Activated CD8-positive, alpha-beta memory T cell treated with anti-CD3 and anti-CD28 coated beads for 4 hours (primary cell): ENCODE results near the gene ZYG11B.
"Not testable (repeated sequence)": the region's sequence is repeated elsewhere in the genome, so short reads cannot be mapped to it uniquely, and the experiment has no call there.

Experiments
- DNase-seq, 2 donors: peaks; one replicate each; pipeline ENCODE4 v3.0.0-alpha.2; 2020; ENCODE audit warnings: low read depth in 2 of 2

ZYG11B gene

DNA sequence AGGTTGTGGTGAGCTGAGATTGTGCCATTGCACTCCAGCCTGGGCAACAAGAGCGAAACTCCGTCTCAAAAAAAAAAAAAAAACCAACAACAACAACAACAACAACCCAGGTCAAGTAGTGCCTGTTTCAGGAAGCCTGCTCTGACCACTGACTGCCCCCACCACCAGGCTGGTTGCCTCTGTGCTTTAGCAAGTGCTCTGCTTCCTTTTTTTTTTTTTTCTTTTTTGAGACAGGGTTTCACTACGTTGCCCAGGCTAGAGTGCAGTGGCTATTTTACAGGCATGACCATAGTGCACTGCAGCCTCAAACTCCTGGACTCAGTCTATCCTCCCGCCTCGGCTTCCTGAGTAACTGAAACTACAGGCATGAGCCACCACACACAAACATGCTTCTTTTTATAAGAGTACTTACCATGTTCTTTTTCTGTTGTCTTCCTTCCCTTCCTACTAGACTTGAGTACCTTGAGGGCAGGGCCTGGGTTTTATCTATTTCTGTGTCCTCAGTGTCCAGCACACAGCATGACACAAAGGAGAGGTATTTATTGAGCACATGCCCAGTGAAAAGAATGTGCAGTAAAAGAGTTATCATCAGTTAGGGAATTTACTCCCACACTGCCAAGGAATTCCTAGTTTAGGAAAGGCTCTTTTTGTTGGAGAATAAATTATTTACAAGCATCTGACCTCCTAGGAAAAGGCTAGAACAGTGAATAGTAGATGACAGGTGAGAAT lies 18.2 kb upstream of the ZYG11B start:
- DNase-seq = no peak

DNA sequence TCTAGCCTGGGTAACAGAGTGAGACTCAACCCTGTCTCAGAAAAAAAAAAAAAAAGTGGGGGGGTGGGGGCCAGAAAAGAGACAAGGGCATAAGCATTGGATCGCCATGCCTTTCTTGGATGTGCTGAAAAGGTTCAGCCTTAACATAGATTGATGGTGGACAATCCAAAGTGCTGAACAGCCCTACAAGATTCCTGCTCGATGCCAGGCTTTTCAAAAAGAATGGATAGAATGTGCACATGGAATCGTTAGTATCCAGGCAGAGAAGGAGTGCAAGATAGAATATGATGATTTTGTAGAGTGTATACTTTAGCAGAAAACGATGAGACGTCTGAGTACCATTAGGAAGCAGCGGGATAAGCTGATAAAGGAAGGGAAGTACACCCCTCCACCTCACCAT lies 17.2 kb upstream of the ZYG11B start:
- no peak for DNase-seq

DNA sequence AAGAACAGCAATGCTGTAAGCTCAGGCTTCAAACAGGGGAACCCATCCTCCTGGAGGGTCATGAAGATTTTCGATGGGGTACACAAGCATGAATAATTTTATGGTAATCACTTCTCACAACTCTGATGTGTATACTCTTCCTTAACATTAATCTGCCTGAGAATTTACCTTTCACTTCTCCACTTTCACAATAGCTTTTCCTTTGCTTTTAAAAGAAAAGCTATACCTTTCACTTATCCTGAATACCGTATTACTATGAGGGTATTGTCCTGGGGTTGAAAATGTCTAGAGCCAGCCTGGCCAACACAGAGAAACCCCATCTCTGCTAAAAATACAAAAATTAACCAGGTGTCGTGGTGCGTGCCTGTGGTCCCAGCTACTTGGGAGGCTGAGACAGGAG lies 12.7 kb upstream of the ZYG11B start:
- no peak for DNase-seq

DNA sequence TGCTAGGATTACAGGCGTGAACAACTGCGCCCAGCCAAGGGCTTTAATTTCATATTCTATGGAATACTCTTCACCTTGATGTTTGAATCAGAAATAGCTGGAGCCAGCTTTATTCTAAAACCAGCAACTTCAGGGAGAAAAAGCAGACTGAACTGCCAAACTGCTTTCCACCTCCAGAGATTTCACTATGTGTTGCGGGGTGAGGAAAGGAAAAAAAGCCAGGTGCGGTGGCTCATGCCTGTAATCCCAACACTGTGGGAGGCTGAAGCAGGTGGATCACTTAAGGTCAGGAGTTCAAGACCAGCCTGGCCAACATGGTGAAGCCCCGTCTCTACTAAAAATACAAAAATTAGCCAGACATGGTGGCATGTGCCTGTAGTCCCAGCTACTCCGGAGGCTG lies 11.0 kb upstream of the ZYG11B start:
- DNase-seq = not testable (repeated sequence)

DNA sequence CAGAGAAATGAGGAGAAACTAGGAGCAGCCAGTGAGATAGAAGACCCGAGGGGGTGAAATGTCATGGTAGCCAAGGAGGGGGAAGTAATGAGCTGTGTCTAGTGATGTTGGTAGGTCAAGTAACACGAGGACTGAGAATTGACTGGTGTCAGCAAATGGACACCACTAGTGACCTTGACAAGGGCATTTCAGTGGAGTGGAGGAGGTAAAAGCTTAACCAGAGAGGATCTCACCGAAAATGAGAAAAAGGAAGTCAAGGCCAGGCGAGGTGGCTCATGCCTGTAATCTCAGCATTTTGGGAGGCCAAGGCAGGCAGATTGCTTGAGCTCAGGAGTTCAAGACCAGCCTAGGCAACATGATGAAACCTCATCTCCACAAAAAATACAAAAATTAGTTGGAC lies 3.0 kb upstream of the ZYG11B start:
- DNase-seq = no peak

DNA sequence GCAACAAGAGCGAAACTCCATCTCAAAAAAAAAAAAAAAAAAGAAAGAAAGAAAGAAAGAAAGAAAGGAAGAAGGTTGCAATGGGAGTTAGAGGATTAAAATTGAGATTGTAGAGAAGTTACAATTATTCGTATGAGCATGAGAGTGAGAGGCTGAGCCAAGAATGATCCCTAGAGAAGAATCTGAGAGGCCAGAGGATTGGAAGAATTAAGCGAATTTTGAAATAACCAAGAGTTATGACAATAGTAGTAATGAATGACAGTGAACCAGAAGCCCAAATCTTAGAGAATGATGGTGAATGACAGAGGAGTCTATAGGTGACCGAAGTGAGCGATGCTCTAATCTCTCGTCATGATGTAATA lies 369 bp upstream of the ZYG11B start:
- no peak for DNase-seq

DNA sequence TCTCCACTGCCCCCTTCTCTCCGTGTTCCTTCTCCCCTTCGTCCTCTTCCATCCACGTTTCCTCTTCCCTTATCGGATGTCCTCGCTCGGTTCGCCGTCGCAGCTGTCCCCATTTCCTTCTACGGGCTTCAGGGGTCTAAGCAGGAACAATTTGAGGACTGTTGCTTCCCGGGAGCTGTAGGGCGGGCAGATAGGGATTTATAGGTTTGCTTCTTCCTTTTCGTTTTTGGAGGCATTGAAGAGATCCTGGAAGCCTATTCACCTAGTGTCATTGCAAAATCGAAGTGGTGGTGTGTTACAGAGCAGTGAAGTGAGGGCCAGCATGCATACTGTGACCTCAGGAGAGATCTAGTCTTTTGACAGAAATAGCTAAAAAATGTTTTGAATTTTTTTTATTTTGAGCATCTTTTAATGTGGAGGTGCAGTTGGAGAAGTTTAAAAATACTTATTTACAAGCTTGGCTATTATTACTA lies 897 bp downstream of the ZYG11B start:
- DNase-seq = no peak

DNA sequence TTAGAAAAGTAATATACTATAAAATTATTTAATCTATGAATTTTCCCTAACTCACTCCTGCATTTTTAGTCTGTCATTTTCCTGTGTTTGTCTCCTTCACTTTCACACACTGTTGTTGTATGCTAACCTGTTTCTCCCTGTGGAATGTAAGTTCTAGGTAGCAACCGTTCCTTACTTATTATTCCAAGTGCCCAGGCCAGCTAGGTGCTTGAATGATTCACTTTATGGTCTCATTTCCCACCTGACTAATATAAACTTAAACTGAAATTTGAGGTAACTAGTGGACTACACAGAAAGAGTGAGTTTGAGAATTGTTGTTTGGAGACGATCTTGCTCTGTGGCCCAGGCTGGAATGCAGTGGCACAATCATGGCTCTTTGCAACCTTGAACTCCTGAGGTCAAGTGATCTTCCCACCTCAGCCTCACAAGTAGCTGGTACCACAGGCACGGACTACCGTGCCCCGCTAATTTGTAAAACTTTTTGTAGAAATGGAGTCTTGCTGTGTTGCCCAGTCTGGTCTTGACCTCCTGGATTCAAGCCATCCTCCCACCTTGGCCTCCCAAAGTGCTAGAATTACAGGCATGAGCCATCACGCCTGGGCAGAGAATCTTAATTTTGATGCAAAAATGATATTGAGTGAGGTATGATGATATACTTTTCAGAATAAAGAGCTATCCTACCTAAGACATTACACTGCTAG lies 1.9 kb downstream of the ZYG11B start:
- no peak for DNase-seq

DNA sequence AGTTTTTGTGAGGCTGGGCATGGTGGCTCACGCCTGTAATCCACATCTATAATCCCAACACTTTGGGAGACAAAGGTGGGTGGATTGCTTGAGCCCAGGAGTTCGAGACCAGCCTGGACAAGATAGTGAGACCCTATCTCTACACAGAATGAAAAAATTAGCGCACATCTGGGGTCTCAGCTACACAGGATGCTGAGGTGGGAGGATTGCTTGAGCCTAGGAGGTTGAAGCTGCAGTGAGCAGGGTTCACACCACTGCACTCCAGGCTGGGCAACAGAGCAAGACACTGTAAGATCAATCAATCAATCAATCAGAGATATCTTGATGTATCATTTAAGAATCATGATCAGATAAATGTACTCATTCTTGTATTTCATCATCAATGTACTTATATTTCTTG lies 7.1 kb downstream of the ZYG11B start:
- DNase-seq = no peak

DNA sequence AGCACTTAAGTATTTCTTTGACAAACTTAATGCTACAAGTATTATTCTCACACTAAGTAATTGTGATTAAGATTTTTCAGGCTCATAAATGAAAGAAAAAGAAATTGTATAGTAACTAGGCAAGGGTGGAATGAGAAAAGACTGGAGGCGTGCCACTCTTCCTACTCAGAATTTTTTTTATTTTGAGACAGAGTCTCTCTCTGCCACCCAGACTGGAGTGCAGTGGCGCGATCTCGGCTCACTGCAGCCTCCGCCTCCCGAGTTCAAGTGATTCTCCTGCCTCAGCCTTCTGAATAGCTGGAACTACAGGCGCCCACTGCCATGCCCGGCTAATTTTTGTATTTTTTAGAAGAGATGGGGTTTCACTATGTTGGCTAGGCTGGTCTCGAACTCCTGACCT lies 9.1 kb downstream of the ZYG11B start:
- DNase-seq = not testable (repeated sequence)

DNA sequence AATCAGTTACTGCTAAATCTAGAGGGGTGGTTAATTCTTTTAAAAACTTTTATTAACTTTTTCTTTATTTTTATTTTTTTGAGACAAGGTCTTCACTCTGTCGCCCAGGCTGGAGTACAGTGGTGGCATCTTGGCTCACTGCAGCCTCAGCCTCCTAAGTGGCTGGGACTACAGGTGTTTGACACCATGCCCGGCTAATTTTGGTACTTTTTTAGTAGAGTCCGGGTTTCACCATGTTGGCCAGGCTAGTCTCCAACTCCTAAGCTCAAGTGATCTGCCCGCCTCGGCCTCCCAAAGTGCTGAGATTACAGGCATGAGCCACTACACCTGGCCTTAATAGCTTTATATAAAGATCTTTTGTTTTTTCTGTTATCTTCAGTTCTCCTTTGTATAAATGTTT lies 11.9 kb downstream of the ZYG11B start:
- DNase-seq = no peak

DNA sequence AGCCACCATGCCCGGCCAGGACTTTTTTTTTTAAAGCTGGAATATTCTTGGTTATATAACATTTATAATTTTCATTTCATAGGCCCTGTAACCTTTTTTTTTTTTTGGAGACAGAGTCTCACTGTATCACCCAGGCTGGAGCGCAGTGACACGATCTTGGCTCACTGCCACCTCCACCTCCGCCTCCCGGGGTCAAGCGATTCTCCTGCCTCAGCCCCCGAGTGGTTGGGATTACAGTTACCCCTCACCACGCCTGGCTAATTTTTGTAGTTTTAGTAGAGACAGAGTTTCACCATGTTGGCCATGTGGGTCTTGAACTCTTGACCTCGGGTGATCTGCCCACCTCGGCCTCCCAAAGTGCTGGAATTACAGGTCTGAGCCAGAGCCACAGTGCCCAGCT lies 12.6 kb downstream of the ZYG11B start:
- DNase-seq = no peak

DNA sequence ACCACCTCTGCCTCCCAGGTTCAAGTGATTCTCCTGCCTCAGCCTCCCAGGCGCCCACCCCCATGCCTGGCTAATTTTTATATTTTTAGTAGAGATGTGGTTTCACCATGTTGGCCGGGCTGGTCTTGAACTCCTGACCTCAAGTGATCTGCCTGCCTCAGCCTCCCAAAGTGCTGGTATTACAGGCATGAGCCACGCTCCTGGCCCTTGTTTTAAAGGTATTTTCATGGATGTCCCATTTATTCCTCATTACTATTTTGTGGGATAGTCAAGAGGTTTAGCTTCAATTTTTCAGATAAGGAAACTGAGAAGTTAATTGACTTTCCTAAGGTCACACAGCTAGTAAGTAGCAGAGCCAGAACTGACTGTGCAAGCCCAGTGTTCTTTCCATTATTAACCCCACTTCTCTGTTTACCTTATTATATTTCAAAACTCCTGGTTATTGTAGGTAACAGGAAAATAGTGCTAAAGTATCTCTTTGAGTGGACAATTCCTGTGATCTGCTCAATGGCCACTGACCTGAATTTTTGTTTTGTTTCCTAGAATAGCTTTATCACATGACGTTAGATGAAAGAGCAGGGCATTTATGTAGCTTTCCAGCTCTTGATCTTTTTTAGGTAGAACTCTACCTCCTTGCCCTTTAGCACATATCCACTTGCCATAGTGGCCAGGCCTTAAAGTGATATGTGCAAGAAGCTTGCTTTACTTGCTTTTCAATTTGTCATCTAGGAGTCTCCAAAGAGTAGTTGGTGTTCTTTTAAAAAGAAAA lies 13.6 kb downstream of the ZYG11B start:
- no peak for DNase-seq

DNA sequence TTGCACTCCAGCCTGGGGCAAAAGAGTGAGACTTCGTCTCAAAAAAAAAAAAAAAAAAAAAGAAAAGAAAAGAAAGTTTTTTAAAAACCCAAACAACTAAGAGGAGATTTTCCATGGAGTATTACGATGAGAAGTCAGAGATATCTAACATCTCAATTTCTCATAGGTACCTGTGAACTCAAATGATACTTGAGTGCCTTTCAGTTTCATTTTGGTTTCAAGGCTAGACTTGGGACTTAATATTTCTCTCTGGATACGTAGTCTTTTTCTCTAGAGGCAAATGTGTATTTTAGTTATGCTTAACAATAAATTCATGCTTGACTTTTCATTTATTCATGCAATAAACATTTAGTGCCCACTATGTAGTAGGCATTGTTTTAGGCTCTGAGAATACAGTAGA lies 15.0 kb downstream of the ZYG11B start:
- no peak for DNase-seq

DNA sequence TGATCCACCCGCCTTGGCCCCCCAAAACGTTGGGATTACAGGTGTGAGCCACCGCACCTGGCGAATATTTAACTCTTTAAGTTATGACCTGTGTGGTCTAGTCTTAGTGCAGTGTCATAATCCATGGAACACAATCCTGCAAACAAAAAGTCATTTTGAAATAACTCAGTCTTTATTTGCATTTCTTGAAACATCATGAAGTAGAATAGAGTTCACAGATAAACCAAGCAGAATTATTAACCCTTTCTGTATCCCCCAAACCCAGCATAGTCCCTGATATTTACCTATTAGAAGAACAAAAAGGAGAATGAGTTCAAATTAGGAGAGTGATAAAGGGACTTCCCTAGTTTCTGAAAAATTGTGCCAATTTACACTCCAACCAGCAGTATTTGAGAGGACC lies 19.9 kb downstream of the ZYG11B start:
- DNase-seq = no peak

DNA sequence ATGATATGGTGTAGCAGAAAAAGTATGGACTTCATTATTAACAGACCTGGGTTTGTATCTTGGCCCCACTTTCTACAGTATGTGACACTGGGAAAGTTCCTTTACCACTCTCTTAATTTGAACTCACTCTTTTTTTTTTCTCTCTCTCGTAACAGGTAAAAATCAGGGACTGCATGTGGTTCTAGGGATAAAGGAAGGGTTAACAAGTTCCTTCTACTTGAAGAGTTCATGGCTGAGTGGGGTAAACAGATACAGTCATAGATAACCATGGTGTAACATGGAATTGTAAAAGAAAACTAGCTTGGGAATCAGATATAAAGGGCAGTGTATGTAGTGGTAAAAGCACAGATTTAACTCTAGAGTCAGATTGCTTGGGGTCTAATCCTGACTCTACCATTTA lies 21.2 kb downstream of the ZYG11B start:
- DNase-seq = no peak

DNA sequence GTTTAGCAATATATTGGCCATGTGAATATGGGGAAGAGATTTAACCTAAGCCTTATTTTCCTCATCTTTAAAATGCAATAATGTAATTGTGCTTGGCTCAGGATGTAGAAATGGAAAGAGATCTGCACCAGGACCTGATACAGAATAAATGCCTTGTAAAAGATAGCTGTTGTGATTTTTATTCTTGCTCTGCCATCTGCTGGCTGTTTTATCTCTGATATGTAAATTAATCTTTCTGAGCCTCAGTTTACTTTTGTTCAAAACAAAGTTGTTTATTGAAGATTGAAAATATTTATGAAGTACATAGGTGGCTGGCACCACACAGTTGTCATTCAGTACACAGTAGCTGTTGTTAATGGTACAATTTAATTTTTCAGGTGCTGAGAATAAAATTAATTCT lies 21.9 kb downstream of the ZYG11B start:
- DNase-seq = no peak

DNA sequence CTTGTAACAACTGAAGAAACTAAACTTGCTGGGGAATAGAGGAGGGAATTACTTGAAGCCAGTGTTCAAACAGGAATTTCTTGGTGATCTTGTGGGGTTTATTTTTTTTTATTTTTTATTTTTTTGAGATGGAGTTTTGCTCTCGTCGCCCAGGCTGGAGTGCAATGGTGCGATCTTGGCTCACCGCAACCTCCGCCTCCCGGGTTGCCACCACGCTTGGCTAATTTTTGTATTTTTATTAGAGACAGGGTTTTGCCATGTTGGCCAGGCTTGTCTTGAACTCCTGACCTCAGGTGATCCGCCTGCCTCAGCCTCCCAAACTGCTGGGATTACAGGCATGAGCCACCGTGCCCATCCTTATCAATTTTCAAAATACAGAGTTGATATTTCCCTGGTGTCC lies 23.2 kb downstream of the ZYG11B start:
- DNase-seq = not testable (repeated sequence)

DNA sequence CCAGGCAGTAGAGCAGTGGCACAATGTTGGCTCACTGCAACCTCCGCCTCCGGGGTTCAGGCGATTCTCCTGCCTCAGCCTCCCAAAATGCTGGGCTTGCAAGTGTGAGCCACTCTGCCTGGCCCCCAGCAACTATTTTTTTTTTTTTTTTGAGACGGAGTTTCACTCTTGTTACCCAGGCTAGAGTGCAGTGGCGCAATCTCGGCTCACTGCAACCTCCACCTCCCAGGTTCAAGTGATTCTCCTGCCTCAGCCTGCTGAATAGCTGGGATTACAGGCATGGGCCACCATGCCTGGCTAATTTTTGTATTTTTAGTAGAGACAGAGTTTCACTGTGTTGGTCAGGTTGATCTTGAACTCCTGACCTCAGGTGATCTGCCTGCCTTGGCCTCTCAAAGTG lies 23.9 kb downstream of the ZYG11B start:
- not testable (repeated sequence) for DNase-seq

DNA sequence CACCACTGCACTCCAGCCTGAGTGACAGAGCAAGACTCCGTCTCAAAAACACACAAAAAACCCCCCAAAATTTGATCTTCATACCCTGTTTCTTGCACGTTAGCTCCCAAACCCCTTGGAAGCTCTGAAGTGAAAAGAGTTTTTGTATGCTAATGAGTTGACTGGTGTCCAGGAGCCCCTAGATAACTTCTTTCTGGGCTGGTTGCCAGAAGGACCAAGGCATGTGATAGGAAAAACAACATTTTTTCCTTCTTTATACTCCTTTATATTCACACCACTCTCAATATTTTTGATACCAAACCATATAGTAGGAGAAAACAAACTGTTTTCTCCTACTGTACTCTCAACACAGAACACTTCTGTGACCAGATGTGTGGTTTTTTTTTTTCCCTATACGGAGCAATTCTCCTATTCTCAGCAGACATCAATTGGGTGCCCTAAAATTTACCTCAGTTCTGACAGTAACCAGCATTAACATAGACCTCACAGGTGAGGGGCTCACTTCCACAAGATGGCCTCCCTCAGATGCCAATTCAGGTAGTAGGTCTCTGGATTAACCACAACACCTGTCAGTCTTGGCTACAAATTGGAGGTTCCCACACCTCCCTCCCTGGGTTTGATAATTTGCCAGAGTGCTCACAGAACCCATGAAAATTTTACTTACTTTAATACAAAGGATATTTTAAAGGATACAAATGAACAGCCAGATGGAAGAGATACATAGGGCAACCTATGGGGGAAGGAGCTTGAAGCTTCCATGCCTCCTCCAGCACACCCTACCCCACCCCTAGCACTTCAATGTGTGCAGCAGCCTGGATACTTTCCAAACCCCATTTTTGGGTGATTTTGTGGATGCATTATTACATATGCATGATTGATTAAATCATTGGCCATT lies 25.6 kb downstream of the ZYG11B start:
- no peak for DNase-seq

DNA sequence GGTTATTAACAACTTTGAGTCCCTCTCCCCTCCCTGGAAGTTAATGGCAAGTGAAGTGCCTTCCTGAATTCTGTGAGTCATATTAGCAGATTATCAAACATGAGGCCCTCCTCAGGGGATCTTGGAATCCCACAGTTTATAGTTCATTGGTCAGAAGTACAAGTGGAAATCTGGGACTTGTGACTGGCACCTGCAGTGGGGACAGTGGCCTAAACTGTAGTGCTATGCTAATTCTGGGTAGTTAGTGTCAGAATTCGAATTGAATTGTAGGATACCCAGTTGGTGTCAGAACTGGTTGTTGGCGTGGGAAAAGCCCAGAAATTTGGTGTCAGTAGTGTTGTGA lies 26.2 kb downstream of the ZYG11B start:
- no peak for DNase-seq

DNA sequence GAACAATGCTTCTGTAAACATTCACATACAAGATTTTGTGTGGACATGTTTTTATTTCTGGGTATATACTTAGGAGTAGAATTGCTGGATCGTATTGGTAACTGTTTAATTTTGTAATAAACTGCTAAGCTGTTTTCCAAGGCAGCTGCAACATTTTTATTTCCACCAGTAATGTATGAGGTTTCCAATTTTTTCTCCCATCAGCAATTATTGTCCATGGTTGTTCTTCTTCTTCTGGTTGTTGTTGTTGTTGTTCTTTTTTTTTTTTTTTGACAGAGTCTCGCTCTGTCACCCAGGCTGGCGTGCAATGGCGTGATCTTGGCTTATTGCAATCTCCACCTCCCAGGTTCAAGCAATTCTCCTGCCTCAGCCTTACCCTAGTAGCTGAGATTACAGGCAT lies 26.9 kb downstream of the ZYG11B start:
- no peak for DNase-seq
